ENCODE results near the gene NEBL.

The NEBL gene

GRCh38 chr10:20935301-20935700 lies 38.2 kb upstream of the NEBL start:
- DNase-seq (ENCODE audit: low read depth) = no peak
- no peak for TF ChIP-seq CTCF (IDR thresholded peaks at IDR 0.05; ENCODE audit: low read depth, low read length, missing control alignments)
- no peak overlapping the region for H3K4me3 ChIP-seq (ENCODE audit: low read depth, low read length)

GRCh38 chr10:20933705-20934104 lies 36.6 kb upstream of the NEBL start:
- H3K4me3 ChIP-seq (ENCODE audit: low read depth, low read length) = no peak overlapping the region
- no peak for TF ChIP-seq CTCF (IDR thresholded peaks at IDR 0.05; ENCODE audit: low read depth, low read length, missing control alignments)
- no peak for DNase-seq (ENCODE audit: low read depth)

DNA sequence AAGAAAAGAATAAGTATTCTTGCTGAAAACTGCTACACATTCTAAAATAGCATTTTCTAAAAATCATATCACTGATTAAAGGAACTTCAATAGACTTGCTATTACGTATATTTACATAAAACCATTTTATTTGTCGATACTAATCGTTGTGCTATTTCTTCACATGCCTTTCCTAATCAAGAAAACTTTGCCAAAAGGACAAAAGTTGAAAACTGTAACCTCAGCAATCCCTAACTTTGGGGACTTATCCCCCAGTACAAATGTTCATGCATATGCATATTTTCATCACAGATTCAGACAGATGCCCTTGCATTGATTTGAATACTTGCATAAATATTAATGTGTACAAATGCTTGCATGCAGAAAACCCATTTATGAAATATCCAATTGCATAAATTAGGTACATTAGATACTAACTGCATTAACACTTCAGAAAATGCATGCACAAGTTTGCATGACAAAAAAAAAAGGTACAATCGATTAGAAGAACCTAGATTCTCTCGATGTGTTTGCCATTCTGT lies 35.6 kb upstream of the NEBL start:
- H3K4me3 ChIP-seq (ENCODE audit: low read depth, low read length) = no peak overlapping the region
- no peak for DNase-seq (ENCODE audit: low read depth)
- TF ChIP-seq CTCF (IDR thresholded peaks at IDR 0.05; ENCODE audit: low read depth, low read length, missing control alignments) = no peak

- no peak overlapping the region for H3K4me3 ChIP-seq (ENCODE audit: low read depth, low read length)
- no peak for DNase-seq (ENCODE audit: low read depth)
- TF ChIP-seq CTCF (IDR thresholded peaks at IDR 0.05; ENCODE audit: low read depth, low read length, missing control alignments) = no peak
These were observed 34.2 kb upstream of the NEBL start for GRCh38 chr10:20931156-20931795.

GRCh38 chr10:20927456-20927855 lies 30.3 kb upstream of the NEBL start:
- TF ChIP-seq CTCF (IDR thresholded peaks at IDR 0.05; ENCODE audit: low read depth, low read length, missing control alignments) = no peak
- no peak for DNase-seq (ENCODE audit: low read depth)
- H3K4me3 ChIP-seq (ENCODE audit: low read depth, low read length) = no peak overlapping the region

DNA sequence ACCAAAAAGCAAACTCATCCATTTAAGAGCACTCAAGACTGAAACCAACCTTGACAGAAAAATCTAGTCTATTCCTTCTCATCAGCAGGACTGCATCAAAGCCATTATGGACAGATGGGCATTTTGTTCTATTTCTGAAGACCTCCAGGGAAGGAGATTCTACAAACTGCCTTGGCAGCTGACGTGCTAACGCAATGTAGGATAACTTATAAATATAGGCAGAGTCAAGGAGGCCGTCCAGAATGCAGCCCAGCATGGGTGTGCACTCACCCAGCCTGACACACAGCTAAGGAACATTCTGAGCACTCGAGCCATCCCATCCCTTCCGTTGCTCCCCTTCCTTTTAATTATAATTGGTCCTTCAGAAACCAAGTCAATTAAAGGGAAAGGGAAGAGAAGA lies 25.3 kb upstream of the NEBL start:
- no peak overlapping the region for H3K4me3 ChIP-seq (ENCODE audit: low read depth, low read length)
- TF ChIP-seq CTCF (IDR thresholded peaks at IDR 0.05; ENCODE audit: low read depth, low read length, missing control alignments) = no peak
- DNase-seq (ENCODE audit: low read depth) = no peak

DNA sequence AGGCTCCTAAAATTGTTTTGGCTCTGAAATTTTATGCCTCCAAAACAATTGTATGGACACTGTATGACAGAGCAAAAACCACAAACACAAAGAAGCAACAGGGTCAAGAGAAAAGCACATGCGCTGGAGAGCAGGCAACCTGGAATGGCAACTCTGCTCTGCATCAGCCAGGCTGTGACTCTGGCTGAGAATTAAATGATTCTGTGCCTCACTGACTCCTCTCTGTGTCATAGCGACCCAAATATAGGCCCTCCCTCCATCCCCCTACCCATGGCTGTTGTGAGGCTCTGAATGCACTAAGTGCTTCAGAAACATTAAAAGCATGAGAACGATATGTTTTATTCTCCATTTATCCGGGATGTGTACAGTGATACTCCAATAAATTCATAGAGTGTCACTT lies 24.9 kb upstream of the NEBL start:
- no peak for DNase-seq (ENCODE audit: low read depth)
- H3K4me3 ChIP-seq (ENCODE audit: low read depth, low read length) = no peak overlapping the region
- TF ChIP-seq CTCF (IDR thresholded peaks at IDR 0.05; ENCODE audit: low read depth, low read length, missing control alignments) = no peak

All from GM12864 (cell line).